Nephron (organoid): ENCODE data around the gene PGP.
"Not testable (repeated sequence)": the region's sequence is repeated elsewhere in the genome, so short reads cannot be mapped to it uniquely, and the experiment has no call there.

Experiments used
- H3K27ac Mint-ChIP-seq, 3 experiments: 2 replicates each; pipeline ENCODE4 v1.8.0; 2020; ENCODE audit warnings: mixed read lengths in 3 of 3, mild to moderate bottlenecking in 2 of 3, moderate library complexity in 1 of 3
- H3K27me3 Mint-ChIP-seq: 2 replicates; pipeline ENCODE4 v1.8.0; 2021; ENCODE audit warnings: low read depth, mild to moderate bottlenecking, moderate library complexity, mixed read lengths
- H3K36me3 Mint-ChIP-seq: 2 replicates; pipeline ENCODE4 v1.8.0; 2020; ENCODE audit warnings: low read depth, mixed read lengths
- H3K4me1 Mint-ChIP-seq: 2 replicates; pipeline ENCODE4 v1.8.0; 2020; ENCODE audit warnings: mixed read lengths
- H3K4me3 Mint-ChIP-seq, 3 experiments: 2 replicates each; pipeline ENCODE4 v1.8.0; 2020; ENCODE audit warnings: mild to moderate bottlenecking in 3 of 3, mixed read lengths in 3 of 3, moderate library complexity in 2 of 3
- H3K9me3 Mint-ChIP-seq: 2 replicates; pipeline ENCODE4 v1.8.0; 2020; ENCODE audit warnings: mixed read lengths
- TF ChIP-seq, protein P1 (sequence below), 3 experiments: fragments of 200-600 bp; sonication (generic); IDR thresholded peaks; one replicate each; pipeline ENCODE4 v1.5.0; 2021; ENCODE audit warnings: antibody characterized with exemption in 3 of 3; ENCODE audit not compliant: unreplicated experiment in 3 of 3

Gene PGP, protein sequence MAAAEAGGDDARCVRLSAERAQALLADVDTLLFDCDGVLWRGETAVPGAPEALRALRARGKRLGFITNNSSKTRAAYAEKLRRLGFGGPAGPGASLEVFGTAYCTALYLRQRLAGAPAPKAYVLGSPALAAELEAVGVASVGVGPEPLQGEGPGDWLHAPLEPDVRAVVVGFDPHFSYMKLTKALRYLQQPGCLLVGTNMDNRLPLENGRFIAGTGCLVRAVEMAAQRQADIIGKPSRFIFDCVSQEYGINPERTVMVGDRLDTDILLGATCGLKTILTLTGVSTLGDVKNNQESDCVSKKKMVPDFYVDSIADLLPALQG

DNA sequence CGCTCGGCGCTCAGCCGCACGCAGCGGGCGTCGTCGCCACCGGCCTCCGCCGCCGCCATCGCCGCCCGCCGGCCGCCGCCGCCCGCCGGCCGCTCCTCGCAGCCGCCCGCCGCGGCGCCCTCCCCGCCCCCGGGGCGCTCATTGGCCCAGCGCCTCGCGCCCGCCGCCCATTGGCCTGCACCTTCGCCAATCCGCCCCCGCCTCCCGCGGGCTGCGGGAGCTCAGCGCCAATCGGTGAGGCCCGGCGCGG is at the start of gene PGP:
Gene PGP (minus strand): TSS at position 122 of the 250 bp plus-strand sequence. CDS start 63 bp downstream, at position 59.
- Mint-ChIP-seq H3K27ac (peak within 1 kb of the TSS in 2 of 3 experiments; percentile 90 to 93), H3K4me3 (peak within 1 kb of the TSS; percentile 85 to 91 (median 87)), H3K4me1 (peaks cover 20% of the 10 kb centered on the region), H3K36me3 (no peaks in the 10 kb centered on the region), H3K27me3 (no peaks in the 10 kb centered on the region), H3K9me3 (no peaks in the 10 kb centered on the region)
- TF ChIP-seq, protein P1, sequence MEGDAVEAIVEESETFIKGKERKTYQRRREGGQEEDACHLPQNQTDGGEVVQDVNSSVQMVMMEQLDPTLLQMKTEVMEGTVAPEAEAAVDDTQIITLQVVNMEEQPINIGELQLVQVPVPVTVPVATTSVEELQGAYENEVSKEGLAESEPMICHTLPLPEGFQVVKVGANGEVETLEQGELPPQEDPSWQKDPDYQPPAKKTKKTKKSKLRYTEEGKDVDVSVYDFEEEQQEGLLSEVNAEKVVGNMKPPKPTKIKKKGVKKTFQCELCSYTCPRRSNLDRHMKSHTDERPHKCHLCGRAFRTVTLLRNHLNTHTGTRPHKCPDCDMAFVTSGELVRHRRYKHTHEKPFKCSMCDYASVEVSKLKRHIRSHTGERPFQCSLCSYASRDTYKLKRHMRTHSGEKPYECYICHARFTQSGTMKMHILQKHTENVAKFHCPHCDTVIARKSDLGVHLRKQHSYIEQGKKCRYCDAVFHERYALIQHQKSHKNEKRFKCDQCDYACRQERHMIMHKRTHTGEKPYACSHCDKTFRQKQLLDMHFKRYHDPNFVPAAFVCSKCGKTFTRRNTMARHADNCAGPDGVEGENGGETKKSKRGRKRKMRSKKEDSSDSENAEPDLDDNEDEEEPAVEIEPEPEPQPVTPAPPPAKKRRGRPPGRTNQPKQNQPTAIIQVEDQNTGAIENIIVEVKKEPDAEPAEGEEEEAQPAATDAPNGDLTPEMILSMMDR (IDR thresholded peaks at IDR 0.05; ENCODE audit: unreplicated experiment in 3 of 3): no peak

DNA sequence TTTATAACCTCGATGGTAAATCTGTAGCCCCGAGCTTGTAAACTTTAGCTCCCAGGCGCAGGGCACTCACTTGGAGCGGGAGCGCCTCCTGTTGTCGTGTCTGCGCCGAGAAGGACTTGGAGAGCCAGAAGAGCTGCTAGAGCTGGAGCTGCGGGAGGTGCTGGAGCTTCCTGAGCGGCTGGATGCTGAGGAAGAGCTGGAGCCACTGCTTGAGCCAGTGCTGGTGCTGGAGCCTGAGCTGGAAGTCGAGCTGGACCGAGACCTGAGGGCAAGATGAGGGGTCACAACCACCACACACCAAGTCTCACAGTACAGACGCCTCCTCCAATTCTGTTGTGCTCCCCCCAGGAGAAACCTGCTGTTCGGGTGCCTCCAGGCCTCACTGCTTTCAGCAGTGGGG is 48.4 kb upstream of the PGP start:
- H3K4me3 Mint-ChIP-seq, H3K27me3 Mint-ChIP-seq, H3K27ac Mint-ChIP-seq, H3K9me3 Mint-ChIP-seq: not testable (repeated sequence)
- H3K4me1 Mint-ChIP-seq: peaks cover 24% of the 10 kb centered on the region
- H3K36me3 Mint-ChIP-seq: peaks cover 59% of the 10 kb centered on the region

DNA sequence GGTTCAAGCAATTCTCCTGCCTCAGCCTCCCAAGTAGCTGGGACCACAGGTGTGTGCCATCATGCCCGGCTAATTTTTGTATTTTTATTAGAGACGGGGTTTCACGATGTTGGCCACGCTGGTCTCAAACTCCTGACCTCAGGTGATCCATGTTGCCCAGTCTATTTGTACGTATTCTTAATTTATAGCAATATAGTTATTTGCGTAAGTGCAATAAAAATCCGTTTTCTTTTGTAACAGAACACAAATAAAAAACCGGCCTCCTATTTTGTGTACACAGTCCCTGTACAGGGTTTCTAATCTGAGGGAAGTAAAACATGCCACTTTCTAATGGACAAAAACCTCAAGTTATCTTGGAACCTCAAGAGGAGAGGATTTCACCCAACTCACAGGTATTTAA is 45.6 kb upstream of the PGP start:
- peaks cover 9% of the 10 kb centered on the region for H3K4me1 Mint-ChIP-seq
- H3K9me3 Mint-ChIP-seq: no peaks in the 10 kb centered on the region
- TF ChIP-seq, protein P1 (IDR thresholded peaks at IDR 0.05; ENCODE audit: unreplicated experiment in 3 of 3): no peak
- peaks cover 86% of the 10 kb centered on the region for H3K36me3 Mint-ChIP-seq
- no peak overlapping the region for H3K27ac Mint-ChIP-seq
- H3K4me3 Mint-ChIP-seq: no peak overlapping the region
- no peaks in the 10 kb centered on the region for H3K27me3 Mint-ChIP-seq

DNA sequence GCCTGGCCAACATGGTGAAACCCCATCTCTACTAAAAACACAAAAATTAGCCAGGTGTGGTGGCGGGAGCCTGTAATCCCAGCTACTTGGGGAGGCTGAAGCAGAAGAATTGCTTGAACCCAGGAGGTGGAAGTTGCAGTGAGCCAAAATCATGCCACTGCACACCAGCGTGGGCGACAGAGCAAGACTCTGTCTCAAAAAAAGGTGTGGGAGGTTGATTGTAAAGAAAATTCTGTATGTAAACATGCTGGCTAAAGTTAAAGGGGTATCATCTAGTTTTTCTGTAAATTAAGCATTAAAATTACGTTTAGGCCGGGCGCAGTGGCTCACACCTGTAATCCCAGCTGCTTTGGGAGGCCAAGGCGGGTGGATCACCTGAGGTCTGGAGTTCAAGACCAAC is 43.9 kb upstream of the PGP start:
- not testable (repeated sequence) for H3K27me3 Mint-ChIP-seq, H3K4me3 Mint-ChIP-seq, H3K4me1 Mint-ChIP-seq, H3K9me3 Mint-ChIP-seq, H3K27ac Mint-ChIP-seq
- H3K36me3 Mint-ChIP-seq: peaks cover 78% of the 10 kb centered on the region

DNA sequence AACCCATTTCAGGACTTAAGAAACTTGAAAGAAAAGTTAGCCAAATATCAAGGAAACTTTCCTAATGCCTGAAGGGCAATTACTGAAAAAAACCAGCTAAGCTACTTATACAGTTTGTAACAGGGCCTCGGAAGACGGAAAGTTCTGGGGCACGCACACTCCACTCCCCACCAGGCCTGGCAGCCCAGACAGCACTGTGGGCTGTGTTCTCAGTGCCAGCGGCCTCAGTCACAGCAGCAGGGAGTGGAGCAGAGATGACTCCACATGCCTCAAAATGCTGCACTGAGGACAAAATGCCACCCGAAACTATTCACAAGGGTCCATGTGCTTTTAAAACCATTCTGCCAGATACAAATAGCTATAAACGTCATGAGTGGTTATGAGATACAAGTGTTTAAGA is 43.1 kb upstream of the PGP start:
- peaks cover 79% of the 10 kb centered on the region for H3K36me3 Mint-ChIP-seq
- H3K27me3 Mint-ChIP-seq: no peaks in the 10 kb centered on the region
- no peak overlapping the region for H3K4me3 Mint-ChIP-seq
- TF ChIP-seq, protein P1 (IDR thresholded peaks at IDR 0.05; ENCODE audit: unreplicated experiment in 3 of 3): no peak
- H3K27ac Mint-ChIP-seq: no peak overlapping the region
- H3K4me1 Mint-ChIP-seq: no peaks in the 10 kb centered on the region
- H3K9me3 Mint-ChIP-seq: no peaks in the 10 kb centered on the region

DNA sequence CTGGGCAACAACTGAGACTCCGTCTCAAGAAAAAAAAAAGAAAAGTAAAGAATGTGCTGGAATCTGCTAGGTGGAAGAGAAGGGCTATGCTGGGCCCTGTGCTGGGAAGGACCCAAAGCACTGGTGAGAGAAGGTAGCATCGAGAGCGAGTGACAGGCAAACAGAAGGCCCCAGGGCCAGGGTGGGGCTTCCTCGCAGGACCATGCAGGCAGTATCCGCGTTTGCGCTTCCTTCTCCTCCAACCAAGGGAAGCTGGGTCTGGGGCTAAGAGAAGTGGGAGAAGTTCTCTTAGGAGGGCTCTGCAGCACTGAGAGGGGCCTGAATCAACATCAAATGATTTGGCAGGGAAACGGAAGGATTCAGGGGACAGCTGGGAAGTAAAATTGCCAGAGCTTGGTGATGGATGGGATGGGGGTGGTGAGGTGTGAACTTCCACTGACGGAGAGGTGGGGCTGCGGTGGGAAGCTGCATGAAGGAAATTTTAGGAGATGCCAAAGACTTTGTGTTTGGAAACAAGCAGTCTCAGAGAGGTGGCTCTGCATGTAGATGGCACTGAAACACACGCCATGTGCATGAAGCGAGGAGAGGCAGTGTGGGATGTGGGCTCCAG is 42.0 kb upstream of the PGP start:
- H3K9me3 Mint-ChIP-seq: no peaks in the 10 kb centered on the region
- H3K4me1 Mint-ChIP-seq: no peaks in the 10 kb centered on the region
- H3K27me3 Mint-ChIP-seq: no peaks in the 10 kb centered on the region
- H3K27ac Mint-ChIP-seq: no peak overlapping the region
- no peak overlapping the region for H3K4me3 Mint-ChIP-seq
- peaks cover 71% of the 10 kb centered on the region for H3K36me3 Mint-ChIP-seq
- TF ChIP-seq, protein P1 (IDR thresholded peaks at IDR 0.05; ENCODE audit: unreplicated experiment in 3 of 3): no peak

DNA sequence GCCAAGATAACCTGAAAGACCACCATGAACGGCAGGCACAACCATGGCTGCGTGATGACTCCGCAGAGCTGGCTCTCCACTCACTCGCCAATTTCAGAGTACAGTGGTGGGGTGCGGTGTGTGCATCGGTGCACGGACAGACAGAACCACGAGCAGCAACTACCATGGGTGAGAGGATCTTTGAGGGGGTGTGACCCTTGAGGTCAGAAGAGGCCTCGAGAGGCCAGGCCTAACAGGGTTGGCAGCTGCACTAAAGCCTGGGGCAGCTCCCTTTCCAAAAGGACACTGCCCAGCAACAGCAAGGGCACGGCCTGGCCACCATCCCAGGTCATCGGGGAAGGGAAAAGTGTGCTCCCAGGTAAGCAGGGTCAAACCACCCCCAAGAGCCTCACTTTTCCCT is 38.7 kb upstream of the PGP start:
- H3K36me3 Mint-ChIP-seq: peaks cover 49% of the 10 kb centered on the region
- TF ChIP-seq, protein P1 (IDR thresholded peaks at IDR 0.05; ENCODE audit: unreplicated experiment in 3 of 3): no peak

More for the DNA sequence above, 38.7 kb upstream of the PGP start:
- H3K9me3 Mint-ChIP-seq: no peaks in the 10 kb centered on the region
- no peaks in the 10 kb centered on the region for H3K4me1 Mint-ChIP-seq
- peak overlapping the region in 1 of 3 experiments; percentile 81 for H3K27ac Mint-ChIP-seq
- peak overlapping the region in 1 of 3 experiments; percentile 73 for H3K4me3 Mint-ChIP-seq
- H3K27me3 Mint-ChIP-seq: no peaks in the 10 kb centered on the region
